Mammary microvascular endothelial cell (primary cell): ENCODE measurements around the gene PXK. TPM values are rescaled to one million over a fixed set of nuclear protein-coding genes. Genes with fewer than 3 reads are reported as not detected.

Experiments used
- total RNA-seq: library from RNA; depleted of rRNA; stranded (reverse); fragments of >200 nt; gene quantifications from 2 replicates; pipeline ENCODE4 v1.2.3, GENCODE V29; 2015

Gene PXK
- 13.5 and 14.6 TPM in 2 replicates for total RNA-seq

DNA sequence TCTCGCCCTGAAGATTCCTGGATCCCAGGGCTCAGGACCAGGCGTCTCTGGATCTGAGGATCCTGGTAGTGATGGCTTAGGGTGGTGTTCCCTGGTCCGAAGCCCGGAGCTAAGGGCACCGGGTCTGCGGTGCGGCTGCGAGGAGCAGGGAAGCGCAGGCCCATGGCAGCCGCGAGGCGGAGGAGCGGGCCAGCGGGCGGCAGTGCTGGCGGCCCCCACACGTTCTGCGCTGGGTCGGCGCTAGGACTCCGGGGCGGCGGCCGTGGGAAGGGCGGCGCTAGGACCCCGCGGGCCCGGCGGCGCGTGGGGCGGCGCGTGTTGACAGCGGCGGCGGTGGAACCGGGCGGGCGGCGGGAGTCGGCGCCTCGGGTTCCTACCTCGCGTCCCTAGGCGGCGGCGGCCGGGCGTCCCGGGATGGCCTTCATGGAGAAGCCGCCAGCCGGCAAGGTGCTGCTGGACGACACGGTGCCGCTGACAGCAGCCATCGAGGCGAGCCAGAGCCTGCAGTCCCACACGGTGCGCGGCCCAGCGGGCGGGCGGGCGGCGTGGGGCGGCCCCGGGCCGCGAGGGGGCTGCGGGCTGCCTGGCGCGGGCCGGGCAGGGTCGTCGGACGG, at the start of gene PXK:
Gene PXK (plus strand): TSS at position 318 of the 614 bp plus-strand sequence. CDS start 97 bp downstream, at position 415.

GRCh38 chr3:58305882-58306711, 26.6 kb upstream of the PXK start, which contains the start of the genes HTD2 and RPP14:
HTD2 (plus strand) TSS chr3:58306520; CDS start chr3:58317614, 11,094 bp downstream.
RPP14 (plus strand) TSS chr3:58306245; CDS start chr3:58310330, 4,085 bp downstream.

GRCh38 chr3:58433400-58434167, 100.9 kb downstream of the PXK start, which contains the start of gene PDHB:
PDHB (minus strand) TSS chr3:58433832; CDS start chr3:58433809, 23 bp downstream.

Other genes starting within 250 kb of the PXK start
- gene DNASE1L3, start 121.9 kb upstream of the PXK start, total RNA-seq = 1.3 and 1.5 TPM in 2 replicates
- gene ABHD6, start 95.1 kb upstream of the PXK start, total RNA-seq = 8.7 and 9.8 TPM in 2 replicates
- gene RPP14, start 26.6 kb upstream of the PXK start, total RNA-seq = 12.3 and 16.4 TPM in 2 replicates
- gene HTD2, start 26.4 kb upstream of the PXK start, total RNA-seq = 3.3 and 6.2 TPM in 2 replicates
- 81.0 and 82.1 TPM in 2 replicates for gene PDHB, start 100.9 kb downstream of the PXK start, total RNA-seq
- gene KCTD6, start 159.2 kb downstream of the PXK start, total RNA-seq = 4.3 and 6.5 TPM in 2 replicates
- not detected in 2 replicates for gene ACOX2, start 204.3 kb downstream of the PXK start, total RNA-seq
- 83.0 and 85.8 TPM in 2 replicates for gene FAM107A, start 244.5 kb downstream of the PXK start, total RNA-seq